GM12878 (cell line): ENCODE results near the gene MFSD12.

Experiments used
- CUX1 ChIP-seq: IDR thresholded peaks from 2 replicates; pipeline ENCODE4 v1.6.1; 2012; ENCODE audit warnings: improper control_type of control experiment, low read depth, low read length; ENCODE audit not compliant: insufficient replicate concordance
- ETV6 ChIP-seq, 2 experiments: fragments of 450-650 bp in 1 of 2; IDR thresholded peaks in 1 of 2; conservative IDR thresholded peaks in 1 of 2; 2 replicates each; pipeline ENCODE4 v1.6.1; 2014; ENCODE audit warnings: antibody characterized with exemption in 1 of 2, borderline replicate concordance in 1 of 2, low read depth in 1 of 2, mild to moderate bottlenecking in 1 of 2, moderate library complexity in 1 of 2
- PKNOX1 ChIP-seq: fragments of 450-650 bp; IDR thresholded peaks from 2 replicates; pipeline ENCODE4 v1.6.1; 2016; ENCODE audit warnings: mild to moderate bottlenecking
- POLR2A ChIP-seq: IDR thresholded peaks from 2 replicates; pipeline ENCODE4 v1.6.1; 2011; ENCODE audit warnings: low read depth, mild to moderate bottlenecking, low read length
- RAD51 ChIP-seq: fragments of 450-650 bp; IDR thresholded peaks from 2 replicates; pipeline ENCODE4 v1.6.1; 2016; ENCODE audit warnings: moderate library complexity, mild to moderate bottlenecking, inconsistent platforms
- SIN3A ChIP-seq: IDR thresholded peaks from 2 replicates; pipeline ENCODE4 v1.6.1; 2012; ENCODE audit warnings: low read depth, low read length, improper control_type of control experiment
- SP1 ChIP-seq: IDR thresholded peaks from one replicate; pipeline ENCODE4 v1.6.1; 2011; ENCODE audit warnings: low read depth, low read length
- TCF7 ChIP-seq: IDR thresholded peaks from 2 replicates; pipeline ENCODE4 v1.6.1; 2014; ENCODE audit warnings: antibody characterized with exemption, borderline replicate concordance

- TF ChIP-seq POLR2A (no peak), SP1 (no peak), TCF7 (no peak), ETV6 (conservative IDR thresholded peaks at IDR 0.05 in 1 of 2, IDR thresholded peaks at IDR 0.05 in 1 of 2; ENCODE audit: borderline replicate concordance in 1 of 2, low read depth in 1 of 2) (no peak), SIN3A (no peak), RAD51 (no peak), PKNOX1 (no peak), CUX1 (no peak)
These were observed 46.7 kb downstream of the MFSD12 start for GRCh38 chr19:3510727-3511126.
